Neural progenitor cell (in vitro differentiated cells): ENCODE results near the gene BMP7. TPM values are rescaled to one million over a fixed set of nuclear protein-coding genes. Genes with fewer than 3 reads are reported as not detected.

ENCODE experiments used
- DNase-seq: peaks from one replicate; pipeline ENCODE4 v3.0.0-alpha.2; 2016; ENCODE audit warnings: low spot score
- H2AFZ ChIP-seq: fragments of 200-600 bp; sonication (generic); replicated peaks from 2 replicates; pipeline ENCODE4 v1.6.1; 2016; ENCODE audit warnings: antibody characterized with exemption
- H3F3A ChIP-seq: fragments of 200-600 bp; sonication (generic); 2 replicates; pipeline ENCODE4 v1.6.1; 2016; ENCODE audit warnings: antibody characterized with exemption, low read depth
- H3K27ac ChIP-seq: fragments of 200-600 bp; sonication (generic); 2 replicates; pipeline ENCODE4 v1.5.1; 2016; ENCODE audit warnings: mild to moderate bottlenecking
- H3K27me3 ChIP-seq: fragments of 200-600 bp; sonication (generic); 2 replicates; pipeline ENCODE4 v1.6.1; 2016; ENCODE audit warnings: mild to moderate bottlenecking, moderate library complexity
- H3K36me3 ChIP-seq: fragments of 200-600 bp; sonication (generic); 2 replicates; pipeline ENCODE4 v1.5.1; 2016
- H3K4me1 ChIP-seq: fragments of 200-600 bp; sonication (generic); 2 replicates; pipeline ENCODE4 v1.6.1; 2016; ENCODE audit warnings: mixed run types
- H3K4me2 ChIP-seq: fragments of 200-600 bp; sonication (generic); 2 replicates; pipeline ENCODE4 v1.6.1; 2016
- H3K4me3 ChIP-seq: fragments of 200-600 bp; sonication (generic); 2 replicates; pipeline ENCODE4 v1.5.1; 2016
- H3K79me2 ChIP-seq: fragments of 200-600 bp; sonication (generic); 2 replicates; pipeline ENCODE4 v1.6.1; 2016; ENCODE audit warnings: low read depth
- H3K9ac ChIP-seq: fragments of 200-600 bp; sonication (generic); 2 replicates; pipeline ENCODE4 v1.6.1; 2016
- H3K9me3 ChIP-seq: fragments of 200-600 bp; sonication (generic); 2 replicates; pipeline ENCODE4 v1.5.1; 2016; ENCODE audit warnings: low read depth
- H4K20me1 ChIP-seq: fragments of 200-600 bp; sonication (generic); 2 replicates; pipeline ENCODE4 v1.6.1; 2016; ENCODE audit warnings: low read depth
- H3K27ac Mint-ChIP-seq: 3 replicates; pipeline ENCODE4 v1.8.0; 2021; ENCODE audit warnings: mixed read lengths
- H3K27me3 Mint-ChIP-seq: 2 replicates; pipeline ENCODE4 v1.8.0; 2022; ENCODE audit warnings: low read depth, mild to moderate bottlenecking, inconsistent platforms, moderate library complexity, mixed read lengths; ENCODE audit not compliant: insufficient read depth
- H3K36me3 Mint-ChIP-seq: 3 replicates; pipeline ENCODE4 v1.8.0; 2021; ENCODE audit warnings: mixed read lengths
- H3K4me1 Mint-ChIP-seq: 3 replicates; pipeline ENCODE4 v1.8.0; 2021; ENCODE audit warnings: mixed read lengths
- H3K4me3 Mint-ChIP-seq: 3 replicates; pipeline ENCODE4 v1.8.0; 2021; ENCODE audit warnings: mild to moderate bottlenecking, moderate library complexity, mixed read lengths
- H3K9me3 Mint-ChIP-seq: 3 replicates; pipeline ENCODE4 v1.8.0; 2020; ENCODE audit warnings: mixed read lengths
- EZH2 ChIP-seq: fragments of 200-600 bp; sonication (generic); IDR thresholded peaks from 2 replicates; pipeline ENCODE4 v1.6.1; 2017; ENCODE audit warnings: antibody characterized with exemption, mild to moderate bottlenecking, moderate library complexity
- EZH2phosphoT487 ChIP-seq: fragments of 200-600 bp; sonication (generic); IDR thresholded peaks from 2 replicates; pipeline ENCODE4 v1.6.1; 2017; ENCODE audit warnings: antibody characterized with exemption
- total RNA-seq: library from RNA; depleted of rRNA; stranded (reverse); fragments of >200 nt; gene quantifications from 2 replicates; pipeline ENCODE4 v1.2.3, GENCODE V29; 2015; ENCODE audit warnings: low replicate concordance
- TF ChIP-seq, protein P1 (sequence below): fragments of 200-600 bp; sonication (generic); IDR thresholded peaks from 2 replicates; pipeline ENCODE4 v1.5.1; 2017; ENCODE audit warnings: antibody characterized with exemption, mild to moderate bottlenecking

BMP7 gene
- total RNA-seq, 1 donor from 2014 or later = 11.2 TPM

DNA sequence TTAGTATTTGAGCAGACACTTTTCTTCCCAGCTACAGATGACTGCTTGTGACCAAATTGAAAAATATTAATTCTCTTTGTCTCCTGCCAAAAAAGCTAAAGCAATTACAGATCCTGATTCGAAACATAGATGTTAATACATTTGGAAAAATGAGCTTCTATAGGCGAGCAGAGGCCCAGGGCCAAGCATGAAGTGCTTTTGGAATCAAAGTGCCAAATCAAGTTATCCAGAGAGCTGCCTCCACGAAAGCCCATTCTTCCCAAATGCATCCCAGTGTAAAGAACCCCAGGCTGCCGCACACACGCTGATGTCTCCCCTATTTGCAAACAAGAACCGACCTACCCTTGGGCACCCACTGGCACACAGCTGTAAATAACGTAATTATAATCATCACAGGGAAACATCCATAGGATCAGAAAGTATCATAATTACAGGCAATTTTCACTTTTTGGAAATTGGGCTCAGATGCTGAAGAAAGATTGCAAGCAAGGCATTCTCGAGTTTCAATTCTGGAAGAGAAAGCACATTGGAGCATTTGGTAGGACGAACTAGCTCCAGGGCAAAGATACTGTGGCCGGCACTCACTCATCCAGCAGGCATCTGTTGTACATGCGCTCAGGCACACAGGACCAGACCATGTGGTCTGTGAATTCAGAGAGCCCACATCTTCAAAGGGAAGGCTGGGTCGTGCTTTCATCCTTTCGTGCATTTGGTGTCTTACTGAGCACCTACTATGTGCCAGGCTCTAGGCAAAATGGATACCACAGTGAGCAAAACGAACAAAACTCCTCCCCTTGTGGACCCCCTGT is 45.9 kb downstream of the BMP7 start:
- Histone ChIP-seq H3K27ac (no peak overlapping the region), H3K9me3 (no peaks in the 10 kb centered on the region), H3K36me3 (no peaks in the 10 kb centered on the region), H4K20me1 (peaks cover 21% of the 10 kb centered on the region), H3K27me3 (no peaks in the 10 kb centered on the region), H3K4me1 (peaks cover 13% of the 10 kb centered on the region), H3K9ac (no peak overlapping the region), H3F3A (peaks cover 10% of the 10 kb centered on the region), H3K4me3 (no peak overlapping the region), H3K4me2 (no peak overlapping the region), H3K79me2 (no peaks in the 10 kb centered on the region), H2AFZ (no peak overlapping the region)
- Mint-ChIP-seq H3K4me1 (peaks cover 22% of the 10 kb centered on the region), H3K4me3 (no peak overlapping the region), H3K27ac (no peak overlapping the region), H3K9me3 (no peaks in the 10 kb centered on the region), H3K27me3 (peaks cover 5% of the 10 kb centered on the region), H3K36me3 (peaks cover 27% of the 10 kb centered on the region)
- no peak for TF ChIP-seq EZH2phosphoT487
- TF ChIP-seq, protein P1, sequence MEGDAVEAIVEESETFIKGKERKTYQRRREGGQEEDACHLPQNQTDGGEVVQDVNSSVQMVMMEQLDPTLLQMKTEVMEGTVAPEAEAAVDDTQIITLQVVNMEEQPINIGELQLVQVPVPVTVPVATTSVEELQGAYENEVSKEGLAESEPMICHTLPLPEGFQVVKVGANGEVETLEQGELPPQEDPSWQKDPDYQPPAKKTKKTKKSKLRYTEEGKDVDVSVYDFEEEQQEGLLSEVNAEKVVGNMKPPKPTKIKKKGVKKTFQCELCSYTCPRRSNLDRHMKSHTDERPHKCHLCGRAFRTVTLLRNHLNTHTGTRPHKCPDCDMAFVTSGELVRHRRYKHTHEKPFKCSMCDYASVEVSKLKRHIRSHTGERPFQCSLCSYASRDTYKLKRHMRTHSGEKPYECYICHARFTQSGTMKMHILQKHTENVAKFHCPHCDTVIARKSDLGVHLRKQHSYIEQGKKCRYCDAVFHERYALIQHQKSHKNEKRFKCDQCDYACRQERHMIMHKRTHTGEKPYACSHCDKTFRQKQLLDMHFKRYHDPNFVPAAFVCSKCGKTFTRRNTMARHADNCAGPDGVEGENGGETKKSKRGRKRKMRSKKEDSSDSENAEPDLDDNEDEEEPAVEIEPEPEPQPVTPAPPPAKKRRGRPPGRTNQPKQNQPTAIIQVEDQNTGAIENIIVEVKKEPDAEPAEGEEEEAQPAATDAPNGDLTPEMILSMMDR = no peak
- TF ChIP-seq EZH2 = no peak
- DNase-seq = no peak

DNA sequence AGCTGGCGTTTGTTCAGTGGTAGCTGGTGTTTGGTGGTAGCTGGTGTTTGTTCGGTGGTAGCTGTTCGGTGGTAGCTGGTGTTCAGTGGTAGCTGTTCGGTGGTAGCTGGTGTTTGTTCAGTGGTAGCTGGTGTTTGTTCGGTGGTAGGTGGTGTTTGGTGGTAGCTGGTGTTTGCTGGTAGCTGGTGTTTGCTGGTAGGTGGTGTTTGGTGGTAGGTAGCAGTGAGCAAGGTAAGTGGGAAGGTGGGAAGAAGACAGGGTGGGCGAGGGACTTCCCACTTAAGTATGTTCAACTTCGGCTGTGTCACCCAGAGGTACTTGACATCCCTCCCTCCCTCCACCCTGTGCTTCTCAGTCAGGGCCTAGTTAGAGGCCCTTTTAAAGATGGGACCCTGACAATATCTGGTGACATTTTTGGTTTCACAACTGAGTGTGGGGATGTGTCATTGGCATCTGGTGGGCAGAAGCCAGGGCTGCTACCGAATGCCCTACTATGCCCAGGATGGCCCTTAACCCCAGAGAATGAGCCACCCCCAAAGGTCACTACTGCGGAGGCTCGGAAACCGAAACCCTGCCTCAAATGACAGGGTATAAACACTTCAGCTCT is 47.3 kb downstream of the BMP7 start:
- Histone ChIP-seq H3K4me1 (peaks cover 2% of the 10 kb centered on the region), H3K36me3 (no peaks in the 10 kb centered on the region), H3F3A (no peaks in the 10 kb centered on the region), H3K9ac (no peak overlapping the region), H3K27me3 (no peaks in the 10 kb centered on the region), H4K20me1 (peaks cover 9% of the 10 kb centered on the region), H3K4me2 (no peak overlapping the region), H3K9me3 (no peaks in the 10 kb centered on the region), H3K27ac (no peak overlapping the region), H2AFZ (no peak overlapping the region), H3K4me3 (no peak overlapping the region), H3K79me2 (no peaks in the 10 kb centered on the region)
- Mint-ChIP-seq H3K4me3 (no peak overlapping the region), H3K9me3 (no peaks in the 10 kb centered on the region), H3K27me3 (peaks cover 4% of the 10 kb centered on the region), H3K36me3 (peaks cover 29% of the 10 kb centered on the region), H3K4me1 (peaks cover 24% of the 10 kb centered on the region), H3K27ac (no peak overlapping the region)
- TF ChIP-seq EZH2phosphoT487 (no peak), EZH2 (no peak)
- TF ChIP-seq, protein P1 = no peak
- no peak for DNase-seq

DNA sequence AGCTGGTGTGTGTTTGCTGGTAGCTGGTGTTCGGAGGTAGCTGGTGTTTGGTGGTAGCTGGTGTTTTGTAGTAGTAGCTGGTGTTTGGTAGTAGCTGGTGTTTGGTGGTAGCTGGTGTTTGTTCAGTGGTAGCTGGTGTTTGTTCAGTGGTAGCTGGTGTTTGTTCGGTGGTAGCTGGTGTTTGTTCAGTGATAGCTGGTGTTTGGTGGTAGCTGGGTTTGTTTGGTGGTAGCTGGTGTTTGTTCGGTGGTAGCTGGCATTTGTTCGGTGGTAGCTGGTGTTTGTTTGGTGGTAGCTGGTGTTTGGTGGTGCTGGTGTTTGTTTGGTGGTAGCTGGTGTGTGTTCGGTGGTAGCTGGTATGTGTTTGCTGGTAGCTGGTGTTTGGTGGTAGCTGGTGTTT is 48.0 kb downstream of the BMP7 start:
- H3K9me3 ChIP-seq = no peaks in the 10 kb centered on the region

More for the DNA sequence above, 48.0 kb downstream of the BMP7 start:
- no peak for TF ChIP-seq EZH2
- TF ChIP-seq, protein P1 = no peak
- TF ChIP-seq EZH2phosphoT487 = no peak
- Histone ChIP-seq H3K4me2 (no peak overlapping the region), H2AFZ (no peak overlapping the region), H3K4me3 (no peak overlapping the region), H3F3A (peaks cover 2% of the 10 kb centered on the region), H3K9ac (no peak overlapping the region), H3K27ac (no peak overlapping the region), H3K36me3 (no peaks in the 10 kb centered on the region), H3K79me2 (no peaks in the 10 kb centered on the region), H3K4me1 (no peaks in the 10 kb centered on the region), H4K20me1 (peaks cover 3% of the 10 kb centered on the region), H3K27me3 (no peaks in the 10 kb centered on the region)
- Mint-ChIP-seq H3K36me3 (peaks cover 30% of the 10 kb centered on the region), H3K9me3 (no peaks in the 10 kb centered on the region), H3K4me1 (peaks cover 28% of the 10 kb centered on the region), H3K27me3 (peaks cover 4% of the 10 kb centered on the region), H3K4me3 (no peak overlapping the region), H3K27ac (no peak overlapping the region)
- no peak for DNase-seq
